Skeletal muscle satellite cell (primary cell): ENCODE data around the gene MRPS6.

Source experiments
- H3K27me3 ChIP-seq: 2 replicates; pipeline ENCODE4 v1.7.0; 2013; ENCODE audit warnings: low read length; ENCODE audit not compliant: control insufficient read depth, insufficient read depth
- H3K36me3 ChIP-seq: 2 replicates; pipeline ENCODE4 v1.7.0; 2013; ENCODE audit warnings: mild to moderate bottlenecking, control low read depth, low read length; ENCODE audit not compliant: insufficient read depth
- H3K4me1 ChIP-seq: 2 replicates; pipeline ENCODE4 v1.7.0; 2013; ENCODE audit warnings: low read length; ENCODE audit not compliant: control insufficient read depth, insufficient read depth
- H3K4me2 ChIP-seq: 2 replicates; pipeline ENCODE4 v1.7.0; 2013; ENCODE audit warnings: mild to moderate bottlenecking, low read length
- H3K4me3 ChIP-seq: 2 replicates; pipeline ENCODE4 v1.7.0; 2013; ENCODE audit warnings: low read length
- H3K9ac ChIP-seq: 2 replicates; pipeline ENCODE4 v1.7.0; 2013; ENCODE audit warnings: mild to moderate bottlenecking, low read depth, low read length, moderate library complexity
- H3K9me3 ChIP-seq: replicated peaks from 2 replicates; pipeline ENCODE4 v1.7.0; 2013; ENCODE audit warnings: mild to moderate bottlenecking, control low read depth, low read length

Gene MRPS6

DNA sequence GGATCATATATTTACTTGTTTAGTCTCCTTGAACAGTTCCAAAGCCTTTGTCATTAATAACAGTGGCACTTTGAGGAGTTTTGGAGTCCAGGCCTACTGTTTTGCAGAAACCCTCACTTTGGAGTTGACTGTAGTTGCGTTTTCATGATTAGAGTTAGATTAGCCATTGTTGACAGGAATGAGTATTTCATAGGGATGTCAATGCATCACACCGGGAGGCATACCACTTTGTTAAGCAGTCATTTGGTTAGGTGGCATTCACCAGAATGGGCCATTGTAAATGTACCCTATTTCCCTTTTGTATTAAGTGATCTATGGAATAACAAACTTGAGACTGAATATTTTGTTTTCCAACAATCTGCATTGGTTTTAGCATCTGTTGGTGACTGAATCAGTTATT lies 11.8 kb downstream of the MRPS6 start:
- peaks cover 51% of the 10 kb centered on the region for H3K36me3 ChIP-seq
- H3K9ac ChIP-seq = no peak overlapping the region
- H3K27me3 ChIP-seq = no peaks in the 10 kb centered on the region
- H3K4me3 ChIP-seq = no peak overlapping the region
- no peak overlapping the region for H3K4me2 ChIP-seq
- no peaks in the 10 kb centered on the region for H3K9me3 ChIP-seq
- peaks cover 7% of the 10 kb centered on the region for H3K4me1 ChIP-seq

DNA sequence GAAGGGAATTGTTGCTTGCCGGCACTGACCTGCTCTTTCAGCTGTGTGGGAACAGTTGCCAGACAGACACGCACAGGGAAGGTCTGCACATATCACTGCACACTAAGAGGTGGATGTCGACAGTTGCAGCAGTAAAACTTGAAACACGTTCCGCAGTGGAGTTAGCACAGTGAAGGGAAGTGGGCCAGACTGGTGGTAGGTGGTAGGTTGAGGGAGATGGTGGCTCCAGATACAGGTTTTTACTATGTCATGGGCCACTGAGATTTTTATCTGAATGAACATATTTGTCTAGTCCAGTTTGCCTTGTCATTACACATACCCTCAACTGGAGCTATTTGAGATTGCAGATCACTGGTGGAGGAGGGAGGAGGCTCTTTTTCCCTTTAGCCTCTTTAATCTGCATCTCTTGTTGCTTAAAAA lies 13.5 kb downstream of the MRPS6 start:
- H3K4me3 ChIP-seq = no peak overlapping the region
- H3K9me3 ChIP-seq = no peaks in the 10 kb centered on the region
- H3K9ac ChIP-seq = no peak overlapping the region
- H3K36me3 ChIP-seq = peaks cover 44% of the 10 kb centered on the region
- no peak overlapping the region for H3K4me2 ChIP-seq
- no peaks in the 10 kb centered on the region for H3K4me1 ChIP-seq
- no peaks in the 10 kb centered on the region for H3K27me3 ChIP-seq

DNA sequence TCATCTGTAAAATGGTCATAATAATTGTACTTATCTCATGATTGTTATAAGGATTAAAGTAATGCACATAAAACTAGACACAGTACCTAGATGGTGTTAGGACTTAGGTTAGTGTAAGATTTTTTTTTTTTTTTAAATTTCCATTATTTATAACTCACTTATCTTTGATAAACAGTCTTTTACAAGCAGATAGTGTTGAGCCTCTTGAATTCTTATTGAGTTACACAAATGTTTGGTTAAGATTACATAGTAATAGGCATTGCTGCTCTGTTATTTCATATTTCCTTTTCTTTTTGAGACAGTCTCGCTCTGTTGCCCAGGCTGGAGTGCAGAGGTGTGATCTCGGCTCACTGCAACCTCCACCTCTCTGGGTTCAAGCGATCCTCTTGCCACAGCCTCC lies 15.4 kb downstream of the MRPS6 start:
- no peaks in the 10 kb centered on the region for H3K9me3 ChIP-seq
- H3K4me3 ChIP-seq = no peak overlapping the region
- H3K4me1 ChIP-seq = peaks cover 4% of the 10 kb centered on the region
- H3K4me2 ChIP-seq = no peak overlapping the region
- no peaks in the 10 kb centered on the region for H3K27me3 ChIP-seq
- peaks cover 39% of the 10 kb centered on the region for H3K36me3 ChIP-seq
- H3K9ac ChIP-seq = no peak overlapping the region

DNA sequence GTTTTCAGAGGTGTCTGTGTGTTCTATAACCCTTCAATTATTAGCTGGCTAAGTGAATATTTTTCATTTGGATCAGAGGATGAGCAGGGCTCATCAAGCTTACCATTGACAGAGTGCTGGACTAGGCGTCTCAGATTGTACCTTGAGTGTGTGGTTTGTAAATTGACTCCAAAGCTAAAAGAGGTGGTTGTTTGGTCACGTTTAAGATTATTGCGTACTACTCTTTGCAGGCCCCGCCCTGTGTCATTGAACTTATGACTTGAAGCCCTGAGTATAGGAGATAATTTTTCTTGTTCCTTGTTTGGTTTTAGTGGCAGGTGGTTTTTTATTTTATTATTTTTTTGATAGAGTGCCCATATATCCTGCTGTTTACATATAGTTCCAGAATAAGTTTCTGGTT lies 17.7 kb downstream of the MRPS6 start:
- H3K9ac ChIP-seq = no peak overlapping the region
- peaks cover 4% of the 10 kb centered on the region for H3K4me1 ChIP-seq
- H3K9me3 ChIP-seq = no peaks in the 10 kb centered on the region

DNA sequence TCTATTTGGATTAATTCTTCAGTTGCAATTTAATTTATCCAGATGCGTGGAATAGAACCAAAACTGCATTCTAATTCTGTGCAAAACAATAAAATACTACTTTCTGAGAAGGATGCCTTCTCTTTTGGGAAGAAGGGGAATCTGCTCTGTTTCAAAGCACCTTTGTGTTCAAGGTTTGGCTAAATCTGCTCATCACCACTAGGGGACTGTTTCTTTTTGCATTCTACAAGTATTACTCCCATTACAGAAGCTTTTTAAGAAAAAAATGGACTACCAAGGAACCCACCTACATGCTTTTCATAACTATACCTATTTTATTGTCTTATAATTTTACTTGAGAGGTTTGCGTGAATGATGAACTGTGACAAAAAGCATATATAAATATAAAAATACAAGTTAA lies 18.2 kb downstream of the MRPS6 start:
- peaks cover 40% of the 10 kb centered on the region for H3K36me3 ChIP-seq
- no peaks in the 10 kb centered on the region for H3K27me3 ChIP-seq
- H3K9ac ChIP-seq = no peak overlapping the region
- no peak overlapping the region for H3K4me2 ChIP-seq
- no peaks in the 10 kb centered on the region for H3K9me3 ChIP-seq
- H3K4me3 ChIP-seq = no peak overlapping the region
- H3K4me1 ChIP-seq = peaks cover 4% of the 10 kb centered on the region

More for the DNA sequence above, 17.7 kb downstream of the MRPS6 start:
- H3K36me3 ChIP-seq = peaks cover 40% of the 10 kb centered on the region
- H3K4me3 ChIP-seq = no peak overlapping the region
- no peak overlapping the region for H3K4me2 ChIP-seq
- no peaks in the 10 kb centered on the region for H3K27me3 ChIP-seq

DNA sequence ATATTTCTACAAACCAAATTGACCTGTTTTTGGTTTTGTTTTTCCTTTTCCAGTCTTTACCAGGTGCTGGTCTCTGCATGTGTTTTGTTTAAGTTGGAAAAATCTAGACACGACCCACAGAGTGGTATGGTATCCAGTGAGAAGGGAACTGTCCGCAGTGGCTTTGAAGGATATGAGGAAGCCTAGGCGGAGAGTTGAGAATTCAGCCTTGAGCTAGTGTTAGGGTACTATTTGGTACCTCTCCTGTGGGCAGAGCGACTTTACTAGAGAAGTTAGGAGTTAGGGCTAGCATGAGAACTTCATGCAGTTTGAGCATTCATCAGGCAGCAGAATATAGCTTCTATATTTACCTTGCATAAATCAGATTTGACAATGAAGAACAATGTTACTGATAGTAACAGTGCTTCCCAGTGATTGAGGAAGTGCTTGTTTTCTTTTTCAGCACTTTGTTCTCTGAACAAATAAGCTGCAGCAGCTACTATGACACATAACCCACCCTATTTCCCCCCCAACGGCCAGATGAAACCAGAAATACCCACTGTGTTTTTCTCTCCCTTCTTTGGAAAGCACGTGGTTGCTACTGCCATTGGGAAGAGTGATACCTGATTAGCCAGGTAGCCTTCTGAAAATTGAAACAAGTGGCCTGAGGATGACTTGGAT lies 19.0 kb downstream of the MRPS6 start:
- Histone ChIP-seq H3K27me3 (no peaks in the 10 kb centered on the region), H3K9ac (no peak overlapping the region), H3K4me3 (no peak overlapping the region), H3K9me3 (no peaks in the 10 kb centered on the region), H3K4me2 (no peak overlapping the region), H3K36me3 (peaks cover 48% of the 10 kb centered on the region), H3K4me1 (peaks cover 4% of the 10 kb centered on the region)

DNA sequence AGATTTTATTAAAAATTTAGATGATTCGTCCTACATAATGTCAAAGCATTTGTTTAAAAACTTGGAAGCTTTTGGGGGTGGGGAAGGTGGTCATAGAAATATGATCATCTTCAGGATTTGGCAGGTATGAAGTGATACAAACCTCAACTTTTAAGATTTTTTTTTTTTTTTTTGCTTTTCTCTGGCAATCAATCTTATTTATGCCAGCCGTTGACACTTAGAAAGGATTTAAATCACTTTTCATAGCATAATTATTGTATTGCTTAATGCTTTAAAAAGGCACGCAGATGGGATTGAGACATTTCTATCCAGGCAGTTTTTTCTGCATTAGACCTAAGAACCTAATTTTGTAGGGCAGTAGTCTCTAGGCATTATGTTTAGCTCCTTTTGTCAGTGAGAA lies 19.7 kb downstream of the MRPS6 start:
- Histone ChIP-seq H3K9ac (no peak overlapping the region), H3K27me3 (no peaks in the 10 kb centered on the region), H3K4me1 (peaks cover 4% of the 10 kb centered on the region)

DNA sequence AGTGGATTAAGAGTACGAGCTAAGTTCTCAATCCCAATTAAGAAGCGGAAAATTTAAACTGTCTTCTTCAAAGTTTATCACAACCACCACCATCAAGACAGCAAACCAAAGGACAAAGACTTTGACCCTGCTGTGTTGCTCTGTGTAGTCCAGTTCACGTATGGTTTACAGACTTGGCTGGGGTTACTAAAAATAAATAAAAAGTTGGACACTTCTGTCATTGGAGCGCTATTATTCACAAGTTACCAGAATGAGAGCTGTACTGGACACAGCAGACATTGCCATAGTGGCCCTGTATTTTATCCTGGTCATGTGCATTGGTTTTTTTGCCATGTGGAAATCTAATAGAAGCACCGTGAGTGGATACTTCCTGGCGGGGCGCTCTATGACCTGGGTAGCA lies 21.6 kb downstream of the MRPS6 start:
- Histone ChIP-seq H3K9ac (no peak overlapping the region), H3K4me1 (peaks cover 4% of the 10 kb centered on the region), H3K4me3 (no peak overlapping the region), H3K9me3 (no peaks in the 10 kb centered on the region), H3K27me3 (no peaks in the 10 kb centered on the region), H3K4me2 (no peak overlapping the region), H3K36me3 (peaks cover 52% of the 10 kb centered on the region)

More for the DNA sequence above, 19.7 kb downstream of the MRPS6 start:
- Histone ChIP-seq H3K4me2 (no peak overlapping the region), H3K36me3 (peaks cover 55% of the 10 kb centered on the region), H3K4me3 (no peak overlapping the region), H3K9me3 (no peaks in the 10 kb centered on the region)

DNA sequence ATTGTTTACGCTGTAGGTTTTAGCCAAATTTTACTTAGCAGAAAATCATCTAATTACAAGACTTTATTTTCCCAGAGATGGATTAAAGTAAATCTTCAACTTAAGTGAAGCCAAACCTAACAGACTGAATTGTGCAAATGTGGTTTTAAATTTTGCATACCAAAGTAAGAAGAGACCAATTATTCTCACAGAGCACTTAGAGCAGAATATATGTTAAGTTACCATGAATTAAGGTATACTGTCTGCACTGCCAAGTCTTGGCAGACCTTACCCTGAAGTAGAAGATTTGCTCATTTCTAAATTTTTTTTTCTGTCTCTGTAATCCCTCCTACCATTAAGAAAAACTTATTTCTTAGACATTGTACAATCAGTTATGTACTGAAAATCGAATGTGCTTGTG lies 24.1 kb downstream of the MRPS6 start:
- peaks cover 8% of the 10 kb centered on the region for H3K4me1 ChIP-seq
- H3K9me3 ChIP-seq = no peaks in the 10 kb centered on the region
- no peak overlapping the region for H3K4me3 ChIP-seq
- no peak overlapping the region for H3K9ac ChIP-seq
- H3K27me3 ChIP-seq = no peaks in the 10 kb centered on the region
- peaks cover 54% of the 10 kb centered on the region for H3K36me3 ChIP-seq
- no peak overlapping the region for H3K4me2 ChIP-seq

DNA sequence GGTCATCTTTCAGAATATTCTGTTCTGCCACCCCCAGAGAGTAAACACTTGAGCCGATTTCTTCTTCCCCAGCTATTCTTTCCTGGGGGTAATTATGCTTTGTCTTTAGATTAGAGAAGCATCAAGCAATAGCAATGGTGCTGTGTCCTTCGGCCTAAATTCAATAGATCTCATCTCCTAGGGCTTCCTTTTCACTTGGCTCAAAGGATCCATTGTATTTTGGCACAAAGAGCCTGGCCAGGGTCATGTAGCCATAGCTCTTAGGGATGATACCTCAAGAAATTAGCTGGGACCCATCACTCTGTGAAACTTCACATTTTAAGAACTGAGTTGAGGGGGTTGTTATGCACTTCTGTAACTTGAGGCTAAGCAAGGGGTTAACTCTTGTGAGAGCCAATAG lies 27.0 kb downstream of the MRPS6 start:
- Histone ChIP-seq H3K36me3 (peaks cover 45% of the 10 kb centered on the region), H3K4me3 (no peak overlapping the region), H3K9ac (no peak overlapping the region), H3K4me1 (peaks cover 8% of the 10 kb centered on the region), H3K9me3 (no peaks in the 10 kb centered on the region), H3K4me2 (no peak overlapping the region), H3K27me3 (no peaks in the 10 kb centered on the region)

DNA sequence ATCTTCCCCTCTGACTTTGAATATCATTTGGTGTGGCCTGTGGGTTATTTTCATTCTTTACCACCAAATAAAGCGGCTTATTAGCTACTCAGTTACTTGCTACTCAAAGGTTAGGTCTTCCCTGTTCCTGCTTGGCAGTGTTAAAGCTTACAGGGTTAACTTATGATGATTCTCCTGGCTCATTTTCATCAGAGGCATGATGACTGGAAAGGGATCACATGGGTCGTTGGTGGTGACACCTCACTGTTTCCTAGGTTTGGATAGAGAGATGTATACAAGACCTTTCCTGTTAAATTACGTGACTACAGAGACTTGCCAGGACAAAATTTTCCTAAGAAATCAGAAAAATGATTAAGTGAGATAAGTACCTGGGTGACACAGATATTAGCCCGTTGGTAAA lies 27.4 kb downstream of the MRPS6 start:
- no peak overlapping the region for H3K4me3 ChIP-seq
- H3K9me3 ChIP-seq = no peaks in the 10 kb centered on the region
- peaks cover 41% of the 10 kb centered on the region for H3K36me3 ChIP-seq
- H3K9ac ChIP-seq = no peak overlapping the region
- no peak overlapping the region for H3K4me2 ChIP-seq
- no peaks in the 10 kb centered on the region for H3K27me3 ChIP-seq
- peaks cover 12% of the 10 kb centered on the region for H3K4me1 ChIP-seq

DNA sequence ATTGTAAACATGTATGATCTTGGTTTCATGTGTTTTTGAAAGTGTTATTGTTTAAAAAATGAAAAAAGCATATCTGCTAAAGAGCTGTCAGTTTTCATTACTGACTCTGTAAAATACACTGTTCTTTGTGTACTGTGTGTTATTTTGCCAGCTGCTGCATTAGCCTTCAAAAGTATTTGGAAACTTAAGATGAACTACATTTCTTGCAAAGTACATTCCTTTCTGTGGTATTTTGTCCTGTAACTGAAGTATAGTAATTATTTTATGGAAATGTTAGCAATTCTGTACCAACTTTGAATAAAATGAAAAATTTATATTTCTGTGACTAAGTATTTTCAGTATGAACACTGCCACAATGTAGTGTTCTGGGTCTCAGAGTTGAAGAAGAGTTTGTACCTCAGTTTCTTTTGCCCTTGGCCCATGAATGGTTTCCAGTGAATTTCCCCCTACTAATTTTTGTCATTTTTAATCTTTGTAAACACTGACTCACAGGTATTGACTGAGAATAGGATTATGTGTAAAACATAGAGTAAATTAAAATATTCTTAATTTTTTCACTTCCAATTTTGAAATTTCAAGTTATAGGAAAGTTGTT lies 32.7 kb downstream of the MRPS6 start:
- Histone ChIP-seq H3K9ac (no peak overlapping the region), H3K4me1 (peaks cover 17% of the 10 kb centered on the region), H3K36me3 (peaks cover 24% of the 10 kb centered on the region), H3K4me2 (no peak overlapping the region), H3K4me3 (no peak overlapping the region), H3K27me3 (no peaks in the 10 kb centered on the region), H3K9me3 (no peaks in the 10 kb centered on the region)
